CD4-positive, alpha-beta T cell treated with Interleukin-17A for 4 hours (primary cell): ENCODE measurements around the gene CD1B.
"Not testable (repeated sequence)": the region's sequence is repeated elsewhere in the genome, so short reads cannot be mapped to it uniquely, and the experiment has no call there.

Source experiments
- DNase-seq: peaks from one replicate; pipeline ENCODE4 v3.0.0-alpha.2; 2020; ENCODE audit warnings: mixed read lengths

CD1B gene

GRCh38 chr1:158327481-158327880 is 3.9 kb downstream of the CD1B start:
- no peak for DNase-seq

- no peak for DNase-seq
Measured at GRCh38 chr1:158324395-158324794, 6.9 kb downstream of the CD1B start.

GRCh38 chr1:158323866-158324265 is 7.5 kb downstream of the CD1B start:
- no peak for DNase-seq

- no peak for DNase-seq
Measured at GRCh38 chr1:158311066-158311465, 20.3 kb downstream of the CD1B start.

- DNase-seq, result no peak
Measured at GRCh38 chr1:158310623-158311022, 20.7 kb downstream of the CD1B start.

GRCh38 chr1:158295791-158296190 is 35.5 kb downstream of the CD1B start:
- DNase-seq, result no peak

GRCh38 chr1:158290321-158290844 is 40.9 kb downstream of the CD1B start:
- no peak for DNase-seq

GRCh38 chr1:158289811-158290210 is 41.5 kb downstream of the CD1B start, which contains the start of gene CD1C:
TSS of gene CD1C (plus strand) at chr1:158289923. CDS start at chr1:158290065, 142 bp downstream.
- no peak for DNase-seq

- DNase-seq, result no peak
Measured at GRCh38 chr1:158286941-158287346, 44.4 kb downstream of the CD1B start.

GRCh38 chr1:158286487-158286886 is 44.8 kb downstream of the CD1B start:
- DNase-seq, result no peak

- DNase-seq, result no peak
Measured at GRCh38 chr1:158285756-158286241, 45.5 kb downstream of the CD1B start.

- no peak for DNase-seq
Measured at GRCh38 chr1:158283965-158284364, 47.4 kb downstream of the CD1B start.

- DNase-seq, result not testable (repeated sequence)
Measured at GRCh38 chr1:158282421-158282820, 48.9 kb downstream of the CD1B start.
